CD1c-positive myeloid dendritic cell (primary cell): ENCODE measurements around the gene TNFRSF1A.
A peak's percentile ranks its signal among the peaks of the same experiment; 100 is the strongest.

Source experiments
- DNase-seq: peaks from one replicate; pipeline ENCODE4 v3.0.0-alpha.2; 2016; ENCODE audit errors: extremely low spot score

The TNFRSF1A gene

DNA sequence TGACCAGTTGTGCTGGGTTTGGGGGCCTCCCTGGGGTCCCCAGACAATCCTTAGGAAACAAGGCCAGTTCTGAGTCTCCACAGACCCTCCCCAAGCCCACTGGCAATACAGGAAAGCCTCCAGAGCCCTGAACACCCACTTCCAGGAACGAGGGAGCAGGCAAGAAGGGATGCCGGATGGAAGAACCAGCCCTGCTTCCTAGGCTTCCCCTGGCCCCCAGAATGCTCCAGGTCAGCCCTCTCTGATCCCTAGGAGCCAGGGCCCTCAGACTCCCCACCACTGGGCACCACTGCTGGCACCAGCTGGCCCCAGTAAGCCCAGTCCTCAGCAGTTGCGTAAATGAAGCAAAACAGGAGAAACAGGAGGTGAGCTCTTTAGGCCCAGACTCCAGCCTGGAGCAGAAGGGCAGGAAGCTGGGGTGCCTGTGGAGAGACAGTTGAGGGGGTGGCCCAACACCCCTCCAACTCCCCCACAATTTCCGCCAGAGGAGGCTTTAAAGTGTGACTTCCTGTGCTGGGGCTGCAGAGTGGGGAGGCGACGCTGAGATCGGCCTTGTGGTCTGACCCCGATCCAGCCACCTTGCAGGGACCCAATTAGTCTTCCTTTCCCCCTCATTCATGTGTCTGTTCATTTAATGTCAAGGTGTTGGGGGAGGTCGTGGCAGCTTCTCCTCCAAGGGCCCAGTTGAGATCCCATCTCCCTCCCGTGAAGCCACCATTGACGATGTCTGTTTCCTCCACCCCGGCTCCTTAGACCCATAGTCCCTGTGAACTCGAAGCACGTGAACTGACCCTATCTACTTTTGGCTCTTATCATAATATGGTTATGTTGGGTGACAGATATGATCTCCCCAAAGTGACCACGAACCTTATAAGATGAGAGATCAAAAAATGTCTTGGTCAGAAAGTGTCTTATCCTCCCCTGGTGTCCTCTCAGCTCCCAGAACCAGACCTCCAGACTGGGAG, 4.7 kb downstream of the TNFRSF1A start:
- no peak for DNase-seq

DNA sequence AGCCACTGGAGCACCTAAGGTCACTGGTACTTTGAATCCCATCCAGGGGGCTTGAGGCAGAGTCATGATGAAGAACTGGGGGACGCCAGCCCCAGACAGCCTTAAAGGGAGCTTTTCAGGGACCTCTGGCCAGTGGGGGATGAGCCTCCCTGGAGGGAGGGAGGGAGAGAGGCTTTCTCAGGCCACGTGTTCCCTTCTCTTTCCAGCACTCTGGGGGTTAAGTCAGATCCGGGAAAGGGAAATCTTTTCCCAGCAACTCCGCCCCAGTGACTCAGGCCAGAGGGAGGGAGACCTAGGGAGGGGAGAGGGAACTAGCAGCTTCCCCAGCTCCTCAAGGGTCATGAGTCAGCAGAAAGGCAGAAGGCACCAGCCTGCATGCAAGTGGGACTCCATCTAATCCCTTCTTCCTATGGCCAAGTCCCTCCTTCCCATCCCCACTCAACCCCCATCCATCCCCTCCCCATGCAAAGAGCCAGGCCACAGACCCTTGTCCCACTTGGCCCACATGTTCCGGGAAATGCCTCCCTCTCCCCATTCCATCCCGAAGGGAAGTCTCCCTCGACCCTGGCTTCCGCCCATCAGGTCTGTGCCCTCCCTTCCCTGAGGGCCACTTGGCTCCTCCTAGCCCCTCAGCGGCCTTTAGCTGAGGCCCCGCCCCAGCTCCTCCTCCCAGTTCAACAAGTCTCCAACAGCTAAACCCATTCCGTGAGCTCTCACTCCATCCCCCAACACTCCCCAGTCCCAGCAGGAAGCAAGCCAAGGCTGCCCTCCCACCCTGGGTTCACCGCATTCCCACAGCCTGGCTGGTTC, 5.6 kb downstream of the TNFRSF1A start:
- DNase-seq: peak; percentile 93

GRCh38 chr12:6335451-6336078, 6.3 kb downstream of the TNFRSF1A start:
- DNase-seq: peak; percentile 92

DNA sequence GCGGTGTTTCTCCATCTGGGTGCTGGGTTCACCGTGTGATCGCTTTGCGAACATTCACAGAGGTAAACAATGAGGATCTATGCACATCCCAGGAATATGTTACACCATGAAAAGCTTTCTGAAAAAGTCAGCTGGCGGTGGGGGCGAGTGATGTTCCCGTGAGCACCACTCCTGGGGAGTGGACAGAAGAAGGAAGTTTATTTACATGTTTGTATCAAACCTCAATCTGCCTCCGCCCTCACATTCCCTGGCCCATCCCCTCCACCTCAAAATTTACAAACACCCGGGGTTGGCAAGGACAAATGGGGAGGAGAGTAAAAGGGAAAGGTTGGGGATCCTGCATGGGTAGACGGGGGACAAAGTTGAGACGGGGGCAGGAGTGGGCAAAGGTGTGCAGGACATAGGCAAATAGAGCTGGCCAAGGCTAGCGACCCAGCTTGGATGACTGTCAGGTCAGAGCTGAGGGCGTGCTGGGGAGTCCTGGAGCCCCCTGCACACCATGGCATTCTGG, 6.9 kb downstream of the TNFRSF1A start:
- DNase-seq: peak; percentile 59

DNA sequence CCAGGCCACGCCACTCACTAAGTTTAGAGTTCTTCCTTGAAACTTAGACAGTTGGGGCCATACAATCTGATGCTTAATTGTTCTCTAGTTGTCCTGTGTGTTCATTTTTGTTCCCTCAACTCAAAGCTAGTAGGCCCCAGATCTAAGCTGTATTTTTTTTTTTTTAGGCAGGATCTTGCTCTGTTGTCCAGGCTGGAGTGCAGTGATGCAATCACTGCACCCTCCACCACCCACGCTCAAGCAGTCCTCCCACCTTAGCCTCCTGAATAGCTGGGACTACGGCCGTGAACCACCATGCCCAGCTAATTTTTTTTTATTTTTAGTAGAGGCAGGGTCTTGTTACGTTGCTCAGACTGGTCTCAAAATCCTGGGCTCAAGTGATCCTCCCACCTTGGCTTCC, 7.5 kb downstream of the TNFRSF1A start:
- DNase-seq: no peak

- no peak for DNase-seq
These were observed 8.3 kb downstream of the TNFRSF1A start for GRCh38 chr12:6333566-6333965.

GRCh38 chr12:6333029-6333428, 8.8 kb downstream of the TNFRSF1A start:
- DNase-seq: peak; percentile 63

GRCh38 chr12:6332459-6332858, 9.4 kb downstream of the TNFRSF1A start:
- DNase-seq: peak; percentile 75

DNA sequence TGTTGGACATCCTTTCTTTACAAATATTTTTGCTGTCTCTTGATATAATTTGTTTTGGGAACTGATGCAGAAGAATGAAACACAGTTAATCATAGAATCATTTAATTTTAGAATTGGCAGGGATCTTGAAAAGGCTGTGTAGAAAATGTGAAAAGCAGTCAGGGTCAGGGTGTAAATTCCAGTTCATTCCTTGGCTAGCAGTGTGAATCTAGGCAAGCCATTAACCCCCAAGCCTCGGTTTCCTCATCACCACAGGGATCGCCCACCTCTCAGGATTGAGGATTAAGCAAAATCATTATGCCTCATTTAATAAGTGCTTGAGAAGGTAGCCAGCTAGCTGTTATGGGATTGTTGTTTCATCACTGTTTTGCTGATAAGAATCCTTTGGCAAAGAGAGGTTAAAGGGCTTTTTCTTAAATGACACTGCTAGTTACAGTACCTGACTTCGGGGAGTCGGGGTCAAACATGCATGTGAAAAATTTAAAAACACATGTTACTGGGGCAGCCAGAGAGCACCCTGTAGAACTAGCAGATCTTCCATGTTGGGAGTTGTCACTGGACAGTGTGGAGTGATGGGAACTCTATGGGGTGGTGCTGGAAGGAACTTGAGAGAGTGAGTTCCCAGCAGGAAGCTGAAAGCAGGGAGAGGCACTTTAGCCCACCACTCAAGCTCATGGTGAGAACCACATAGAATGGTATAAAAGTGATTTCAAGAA, 10.7 kb downstream of the TNFRSF1A start:
- DNase-seq: no peak

GRCh38 chr12:6330192-6330591, 11.7 kb downstream of the TNFRSF1A start:
- DNase-seq: no peak

DNA sequence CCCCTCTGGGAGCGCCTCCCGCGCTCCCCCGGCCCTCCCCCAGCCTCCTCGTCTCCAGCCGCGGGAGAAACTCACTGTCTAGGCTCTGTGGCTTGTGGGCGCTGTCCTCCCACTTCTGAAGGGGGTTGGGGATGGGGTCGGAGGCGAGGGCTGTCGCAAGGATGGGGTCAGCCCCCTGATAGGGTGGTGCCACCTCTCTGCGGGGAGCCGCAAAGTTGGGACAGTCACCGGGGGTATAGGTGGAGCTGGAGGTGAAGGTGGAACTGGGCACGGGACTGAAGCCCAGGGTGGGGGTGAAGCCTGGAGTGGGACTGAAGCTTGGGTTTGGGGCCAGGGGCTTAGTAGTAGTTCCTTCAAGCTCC, 12.2 kb downstream of the TNFRSF1A start:
- DNase-seq: no peak

DNA sequence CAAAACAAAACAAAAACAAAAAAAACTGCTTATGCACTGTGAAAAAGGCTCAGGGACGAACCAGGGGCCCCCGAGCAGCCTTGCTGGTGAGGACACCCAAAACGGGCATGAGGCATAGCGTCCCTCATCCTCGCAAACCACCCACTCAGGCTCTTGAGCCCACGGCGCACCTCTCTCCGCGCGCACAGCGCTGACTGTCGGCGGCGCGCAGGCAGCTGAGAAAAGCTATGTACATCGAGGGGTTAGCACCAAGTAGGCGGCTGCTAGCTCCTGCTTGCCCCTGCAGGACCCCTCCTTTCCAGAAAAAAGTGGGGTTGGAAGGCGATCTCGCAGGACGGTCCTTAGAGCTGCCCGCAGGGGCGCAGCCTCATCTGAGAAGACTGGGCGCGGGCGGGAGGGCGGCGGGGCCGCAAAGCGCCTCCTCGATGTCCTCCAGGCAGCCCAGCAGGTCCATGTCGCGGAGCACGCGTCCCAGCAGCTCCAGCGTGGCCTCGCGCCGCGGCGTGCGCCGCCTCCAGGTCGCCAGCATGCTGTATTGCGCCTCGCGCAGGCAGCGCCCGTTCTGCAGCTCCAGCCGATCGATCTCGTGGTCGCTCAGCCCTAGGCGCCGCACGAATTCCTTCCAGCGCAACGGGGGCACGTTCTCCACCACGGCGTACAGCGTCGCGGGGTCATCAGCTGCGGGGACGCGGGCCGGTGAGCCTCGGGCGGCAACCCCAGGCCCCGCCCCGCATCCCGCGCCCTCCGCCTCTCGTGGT, 12.8 kb downstream of the TNFRSF1A start:
- no peak for DNase-seq

GRCh38 chr12:6328045-6328779, 13.7 kb downstream of the TNFRSF1A start:
- DNase-seq: no peak

GRCh38 chr12:6327229-6328041, 14.4 kb downstream of the TNFRSF1A start:
- DNase-seq: no peak

DNA sequence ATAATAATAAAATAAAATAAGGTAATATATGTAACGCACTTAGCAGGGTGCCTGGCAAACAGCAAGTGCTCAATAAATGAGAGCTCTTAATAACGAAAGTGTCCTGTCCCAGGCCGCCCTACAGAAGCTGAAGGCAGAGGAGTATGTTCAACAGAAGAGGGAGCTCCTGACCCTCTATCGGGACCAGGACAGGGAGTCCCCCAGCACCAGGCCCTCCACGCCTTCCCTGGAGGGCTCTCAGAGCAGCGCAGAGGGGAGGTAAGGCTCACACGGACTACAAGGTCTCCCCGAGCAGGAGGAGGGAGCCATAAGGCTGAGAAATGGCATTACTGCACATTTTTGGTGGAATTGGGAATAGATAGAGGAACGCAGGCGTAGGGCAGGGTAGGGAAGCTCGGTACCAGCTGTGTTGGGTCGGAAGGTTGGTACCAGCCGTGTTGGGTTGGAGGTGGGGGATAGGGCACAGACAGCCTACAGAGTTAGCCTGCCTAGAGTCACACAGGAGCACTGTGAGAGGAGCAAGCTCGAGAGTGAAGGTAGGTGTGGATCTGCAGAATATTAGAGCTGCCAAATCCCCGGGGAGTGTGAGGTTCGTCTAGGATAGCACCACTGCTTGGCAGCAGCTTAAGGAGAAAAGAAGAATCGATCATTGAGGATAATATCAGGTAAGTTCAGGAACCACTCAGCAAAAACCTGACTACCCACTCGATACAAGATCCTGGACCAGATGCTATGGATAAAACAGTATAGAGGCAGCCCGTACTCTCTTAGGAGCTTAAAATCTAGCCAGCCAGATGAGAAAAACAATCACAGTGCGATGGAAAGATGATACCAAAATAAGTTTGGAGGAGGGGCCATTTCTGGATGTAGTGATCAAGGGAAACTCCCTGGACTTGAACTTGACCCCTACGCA, 15.3 kb downstream of the TNFRSF1A start:
- DNase-seq: no peak

DNA sequence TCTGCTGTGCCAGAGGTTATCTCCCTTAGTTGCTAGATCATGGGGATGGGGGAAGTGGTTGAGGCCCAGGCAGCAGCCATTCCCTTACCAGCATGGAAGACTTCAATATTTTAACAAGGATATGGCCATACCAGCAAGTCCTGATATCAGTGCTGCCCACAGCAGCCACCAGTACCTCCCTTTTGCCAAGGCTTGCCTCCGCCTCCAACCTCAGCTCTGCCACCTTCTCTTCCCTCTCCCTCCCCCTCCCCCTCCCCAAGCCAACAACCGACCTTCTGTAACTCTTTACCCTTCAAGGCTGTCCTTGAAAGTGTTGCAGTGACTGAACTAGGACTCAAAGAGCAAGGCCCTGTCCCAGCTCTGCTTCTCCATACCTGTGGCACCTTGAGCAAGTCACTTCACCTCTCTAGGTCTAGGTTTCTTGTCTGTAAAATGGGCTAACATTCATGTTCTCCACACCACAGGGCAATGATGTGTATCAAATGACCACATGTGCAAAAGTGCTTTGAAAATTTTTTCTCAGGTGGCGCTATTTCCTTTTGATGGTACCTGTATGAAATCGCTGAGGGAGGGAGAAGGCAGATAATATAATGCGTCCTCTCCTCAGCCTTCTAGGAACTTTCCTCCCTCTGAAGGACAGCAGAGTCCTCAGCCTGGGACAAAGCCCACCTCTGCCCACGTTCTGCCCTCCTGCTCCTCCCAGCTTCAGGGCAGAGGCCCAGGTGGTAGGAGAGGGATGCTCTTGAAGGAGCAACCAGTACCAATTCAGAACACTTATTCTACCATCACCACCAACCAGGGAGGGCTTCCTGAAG, 16.7 kb downstream of the TNFRSF1A start:
- DNase-seq: no peak
